ENCODE data around the gene DOCK3. TPM values are rescaled to one million over a fixed set of nuclear protein-coding genes. Genes with fewer than 3 reads are reported as not detected.
"Not testable (repeated sequence)": the region's sequence is repeated elsewhere in the genome, so short reads cannot be mapped to it uniquely, and the experiment has no call there.

The DOCK3 gene
- total and polyA plus RNA-seq, 2 donors from 2014 or later, result 0.49 to 0.54 TPM

DNA sequence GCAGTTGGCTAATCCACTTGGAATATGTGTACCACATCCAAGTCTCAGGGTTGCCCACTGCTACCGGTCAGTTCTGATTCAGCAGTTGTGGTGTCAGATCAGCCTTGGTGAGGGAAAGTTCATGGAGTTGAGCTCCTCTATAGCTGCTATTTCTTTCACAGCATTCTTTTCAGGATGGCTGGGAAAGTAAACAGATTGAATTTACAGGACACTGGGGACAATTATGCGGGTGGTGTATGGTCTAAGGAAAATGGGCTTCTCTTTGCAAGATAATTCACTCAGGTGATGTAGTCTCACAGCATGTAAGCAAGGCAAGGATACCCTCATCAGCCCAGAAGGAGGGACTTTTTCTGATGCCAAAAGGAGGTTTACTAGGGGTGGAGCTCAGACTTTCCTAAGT lies 249.9 kb downstream of the DOCK3 start:
- H3K27me3 ChIP-seq (ENCODE audit: control insufficient read depth, insufficient read depth, low read length), result no peaks in the 10 kb centered on the region
- no peaks in the 10 kb centered on the region for H3K36me3 ChIP-seq (ENCODE audit: control insufficient read depth in 2 of 3, insufficient read depth in 3 of 3, low read length in 3 of 3)
- no peaks in the 10 kb centered on the region for H3K4me1 ChIP-seq (ENCODE audit: control insufficient read depth in 2 of 3, insufficient read depth in 2 of 3, low read depth in 1 of 3, low read length in 3 of 3)
- no peak for FAIRE-seq
- H3K9me3 ChIP-seq (ENCODE audit: control insufficient read depth in 2 of 3, insufficient read depth in 1 of 3, low read length in 3 of 3), result no peaks in the 10 kb centered on the region
- intact Hi-C loops (cut with DNase I), result no loop called here
- TF ChIP-seq, protein P1, sequence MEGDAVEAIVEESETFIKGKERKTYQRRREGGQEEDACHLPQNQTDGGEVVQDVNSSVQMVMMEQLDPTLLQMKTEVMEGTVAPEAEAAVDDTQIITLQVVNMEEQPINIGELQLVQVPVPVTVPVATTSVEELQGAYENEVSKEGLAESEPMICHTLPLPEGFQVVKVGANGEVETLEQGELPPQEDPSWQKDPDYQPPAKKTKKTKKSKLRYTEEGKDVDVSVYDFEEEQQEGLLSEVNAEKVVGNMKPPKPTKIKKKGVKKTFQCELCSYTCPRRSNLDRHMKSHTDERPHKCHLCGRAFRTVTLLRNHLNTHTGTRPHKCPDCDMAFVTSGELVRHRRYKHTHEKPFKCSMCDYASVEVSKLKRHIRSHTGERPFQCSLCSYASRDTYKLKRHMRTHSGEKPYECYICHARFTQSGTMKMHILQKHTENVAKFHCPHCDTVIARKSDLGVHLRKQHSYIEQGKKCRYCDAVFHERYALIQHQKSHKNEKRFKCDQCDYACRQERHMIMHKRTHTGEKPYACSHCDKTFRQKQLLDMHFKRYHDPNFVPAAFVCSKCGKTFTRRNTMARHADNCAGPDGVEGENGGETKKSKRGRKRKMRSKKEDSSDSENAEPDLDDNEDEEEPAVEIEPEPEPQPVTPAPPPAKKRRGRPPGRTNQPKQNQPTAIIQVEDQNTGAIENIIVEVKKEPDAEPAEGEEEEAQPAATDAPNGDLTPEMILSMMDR (IDR thresholded peaks at IDR 0.05; ENCODE audit: borderline replicate concordance, extremely low read depth, insufficient read depth), result no peak
- no peak for DNase-seq
- no peak overlapping the region for H3K9ac ChIP-seq (ENCODE audit: low read length in 3 of 3)
- no peak overlapping the region for H3K27ac ChIP-seq (ENCODE audit: low read depth in 2 of 2, low read length in 2 of 2)
- H3K4me3 ChIP-seq (ENCODE audit: low read length in 3 of 3), result no peak overlapping the region

DNA sequence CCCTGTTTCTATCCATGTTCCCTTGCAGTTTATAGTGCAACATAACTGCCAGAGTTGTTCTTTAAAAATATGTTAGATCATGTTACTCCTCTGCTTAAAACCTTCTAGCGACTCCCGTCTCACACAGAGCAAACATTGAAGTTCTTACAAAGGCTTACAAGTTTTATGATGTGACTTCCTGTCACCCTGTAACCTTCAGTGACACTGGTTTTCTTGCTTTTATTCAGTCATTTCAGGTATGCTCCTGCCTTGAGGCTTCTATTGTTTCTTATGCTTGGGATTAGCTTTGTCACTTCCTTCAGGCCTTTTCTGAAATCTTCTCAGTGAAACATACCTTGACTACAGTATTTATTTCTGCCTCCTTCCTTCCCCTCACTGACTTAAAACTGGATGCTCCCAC lies 252.1 kb downstream of the DOCK3 start:
- H3K4me1 ChIP-seq (ENCODE audit: control insufficient read depth in 2 of 3, insufficient read depth in 2 of 3, low read depth in 1 of 3, low read length in 3 of 3), result no peaks in the 10 kb centered on the region
- intact Hi-C loops (cut with DNase I), result no loop called here
- DNase-seq, result peak in 2 of 5 donors; percentile 21 to 25
- H3K27me3 ChIP-seq (ENCODE audit: control insufficient read depth, insufficient read depth, low read length), result no peaks in the 10 kb centered on the region
- H3K4me3 ChIP-seq (ENCODE audit: low read length in 3 of 3), result no peak overlapping the region
- TF ChIP-seq, protein P1 (IDR thresholded peaks at IDR 0.05; ENCODE audit: borderline replicate concordance, extremely low read depth, insufficient read depth), result no peak
- no peaks in the 10 kb centered on the region for H3K9me3 ChIP-seq (ENCODE audit: control insufficient read depth in 2 of 3, insufficient read depth in 1 of 3, low read length in 3 of 3)
- H3K36me3 ChIP-seq (ENCODE audit: control insufficient read depth in 2 of 3, insufficient read depth in 3 of 3, low read length in 3 of 3), result no peaks in the 10 kb centered on the region
- no peak overlapping the region for H3K9ac ChIP-seq (ENCODE audit: low read length in 3 of 3)
- no peak for FAIRE-seq
- H3K27ac ChIP-seq (ENCODE audit: low read depth in 2 of 2, low read length in 2 of 2), result no peak overlapping the region

DNA sequence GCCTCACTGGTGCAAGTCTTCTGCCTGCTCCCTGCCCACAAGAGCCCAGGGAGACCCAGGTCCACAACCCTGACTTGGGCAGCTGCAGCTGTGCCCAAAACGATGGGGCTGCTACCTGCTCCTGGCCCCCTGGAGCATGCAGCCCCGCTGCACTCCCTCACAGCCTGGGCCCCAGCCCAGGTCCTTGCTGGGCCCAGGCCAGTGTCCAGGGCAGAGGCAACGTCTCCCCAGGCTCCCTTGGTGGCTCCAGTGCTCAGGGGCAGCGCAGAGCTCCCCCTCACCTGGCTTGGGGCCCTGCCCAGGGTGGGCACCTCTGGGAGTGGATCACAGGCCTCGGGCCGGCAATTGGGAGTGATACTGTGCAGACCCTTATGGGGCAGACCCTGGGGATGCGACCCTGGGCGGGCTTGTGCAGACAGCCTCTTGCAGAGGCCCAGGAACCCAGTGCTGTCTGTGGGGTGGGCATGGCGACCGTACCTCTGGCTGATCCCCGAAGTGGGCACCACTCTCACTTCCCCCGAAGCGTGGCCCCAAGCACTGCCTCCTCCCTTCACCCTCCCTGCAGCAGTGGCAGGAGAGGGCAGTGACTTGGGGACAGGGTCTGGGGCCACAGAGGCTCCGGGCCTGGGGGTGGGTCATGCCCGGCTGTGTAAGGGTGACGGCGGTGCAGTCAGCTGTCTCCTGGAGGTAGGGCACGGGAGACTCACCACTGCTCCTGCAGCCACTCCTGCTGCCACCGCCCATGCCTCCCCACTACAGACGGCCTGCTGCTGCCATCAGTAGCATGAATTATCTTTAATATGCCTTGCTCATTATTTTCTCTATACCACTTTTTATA lies 255.9 kb downstream of the DOCK3 start:
- Histone ChIP-seq H3K36me3 (ENCODE audit: control insufficient read depth in 2 of 3, insufficient read depth in 3 of 3, low read length in 3 of 3) (no peaks in the 10 kb centered on the region), H3K27me3 (ENCODE audit: control insufficient read depth, insufficient read depth, low read length) (no peaks in the 10 kb centered on the region), H3K4me3 (ENCODE audit: low read length in 3 of 3) (no peak overlapping the region), H3K9me3 (ENCODE audit: control insufficient read depth in 2 of 3, insufficient read depth in 1 of 3, low read length in 3 of 3) (peaks cover 0 to 3% (median 0%) of the 10 kb centered on the region in 3 donors), H3K4me1 (ENCODE audit: control insufficient read depth in 2 of 3, insufficient read depth in 2 of 3, low read depth in 1 of 3, low read length in 3 of 3) (no peaks in the 10 kb centered on the region), H3K9ac (ENCODE audit: low read length in 3 of 3) (no peak overlapping the region), H3K27ac (ENCODE audit: low read depth in 2 of 2, low read length in 2 of 2) (no peak overlapping the region)
- FAIRE-seq (no peak), DNase-seq (peak in 1 of 5 donors; percentile 65)
- intact Hi-C loops (cut with DNase I), result no loop called here
- TF ChIP-seq, protein P1 (IDR thresholded peaks at IDR 0.05; ENCODE audit: borderline replicate concordance, extremely low read depth, insufficient read depth), result no peak

DNA sequence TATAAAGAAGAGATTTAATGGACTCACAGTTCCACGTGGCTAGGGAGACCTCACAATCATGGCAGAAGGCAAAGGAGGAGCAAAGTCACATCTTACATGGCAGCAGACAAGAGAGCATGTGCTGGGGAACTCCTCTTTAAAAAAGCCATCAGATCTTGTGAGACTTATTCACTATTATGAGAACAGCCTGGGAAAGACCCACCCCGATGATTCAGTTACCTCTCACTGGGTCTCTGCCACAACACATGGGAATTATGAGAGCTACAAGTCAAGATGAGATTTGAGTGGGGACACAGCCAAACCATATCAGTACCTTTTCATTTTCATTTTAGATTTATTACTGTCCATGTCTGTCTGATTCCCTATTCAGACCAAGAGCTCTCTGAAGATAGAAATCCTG lies 258.2 kb downstream of the DOCK3 start:
- FAIRE-seq; H3K4me3 ChIP-seq (ENCODE audit: low read length in 3 of 3); DNase-seq; H3K27me3 ChIP-seq (ENCODE audit: control insufficient read depth, insufficient read depth, low read length); H3K9ac ChIP-seq (ENCODE audit: low read length in 3 of 3); H3K36me3 ChIP-seq (ENCODE audit: control insufficient read depth in 2 of 3, insufficient read depth in 3 of 3, low read length in 3 of 3); intact Hi-C loops (cut with DNase I); H3K27ac ChIP-seq (ENCODE audit: low read depth in 2 of 2, low read length in 2 of 2); H3K4me1 ChIP-seq (ENCODE audit: control insufficient read depth in 2 of 3, insufficient read depth in 2 of 3, low read depth in 1 of 3, low read length in 3 of 3); H3K9me3 ChIP-seq (ENCODE audit: control insufficient read depth in 2 of 3, insufficient read depth in 1 of 3, low read length in 3 of 3): not testable (repeated sequence)

All from kidney (tissue), 14 donors.